H7 (cell line): Measurements from ENCODE around the gene TRIM67. TPM values are rescaled to one million over a fixed set of nuclear protein-coding genes. Genes with fewer than 3 reads are reported as not detected.

ENCODE experiments used
- DNase-seq: peaks from one replicate; pipeline ENCODE4 v3.0.0; 2012
- H3K27me3 ChIP-seq: 2 replicates; pipeline ENCODE4 v1.6.0; 2011; ENCODE audit warnings: mild to moderate bottlenecking, low read length; ENCODE audit not compliant: control insufficient read depth, insufficient read depth
- H3K36me3 ChIP-seq: replicated peaks from 2 replicates; pipeline ENCODE4 v1.5.1; 2011; ENCODE audit warnings: low read length; ENCODE audit not compliant: control insufficient read depth, insufficient read depth
- H3K4me3 ChIP-seq: 2 replicates; pipeline ENCODE4 v1.5.1; 2011; ENCODE audit warnings: low read depth, mild to moderate bottlenecking, control low read depth, low read length, moderate library complexity; ENCODE audit not compliant: insufficient read depth
- total RNA-seq: library from RNA; depleted of rRNA; stranded (reverse); fragments of >200 nt; shearing (Covaris generic); gene quantifications from 2 replicates; pipeline ENCODE4 v1.2.3, GENCODE V29; 2014

Gene TRIM67
- total RNA-seq, 1 experiment from 2014 or later, result not detected

DNA sequence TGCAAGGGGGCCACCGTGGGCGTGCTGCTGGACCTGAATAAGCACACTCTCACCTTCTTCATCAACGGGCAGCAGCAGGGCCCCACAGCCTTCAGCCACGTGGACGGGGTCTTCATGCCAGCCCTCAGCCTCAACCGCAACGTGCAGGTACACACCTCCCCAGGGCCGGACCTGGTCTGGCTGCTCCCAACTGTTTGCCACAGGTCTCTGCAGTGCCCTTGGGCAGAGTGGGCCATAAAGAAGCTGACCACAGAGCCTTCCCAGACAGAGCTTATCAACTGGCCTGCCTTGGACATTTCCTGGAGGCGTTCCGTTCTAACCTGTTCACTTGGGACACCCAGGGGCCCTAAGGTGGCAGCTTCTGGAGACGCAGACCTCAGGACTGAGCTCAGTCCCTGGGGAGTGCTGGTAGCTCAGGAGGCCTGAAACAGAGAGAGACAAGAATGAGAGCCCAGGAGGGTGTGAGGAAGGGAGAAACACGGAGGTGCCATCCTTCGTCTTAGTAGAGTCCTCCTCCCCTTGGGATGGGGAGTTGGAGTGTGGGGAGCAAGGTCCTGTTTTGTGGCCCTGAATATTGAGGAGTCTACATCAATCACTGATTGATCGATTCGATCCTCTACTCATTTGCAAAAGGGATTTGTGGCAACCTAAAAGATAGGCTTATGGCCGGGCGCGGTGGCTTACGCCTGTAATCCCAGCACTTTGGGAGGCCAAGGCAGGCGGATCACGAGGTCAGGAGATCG is 52.1 kb downstream of the TRIM67 start:
- H3K36me3 ChIP-seq, result no peaks in the 10 kb centered on the region
- peak; percentile 11 for DNase-seq
- H3K4me3 ChIP-seq, result no peak overlapping the region
- peaks cover 81% of the 10 kb centered on the region for H3K27me3 ChIP-seq

DNA sequence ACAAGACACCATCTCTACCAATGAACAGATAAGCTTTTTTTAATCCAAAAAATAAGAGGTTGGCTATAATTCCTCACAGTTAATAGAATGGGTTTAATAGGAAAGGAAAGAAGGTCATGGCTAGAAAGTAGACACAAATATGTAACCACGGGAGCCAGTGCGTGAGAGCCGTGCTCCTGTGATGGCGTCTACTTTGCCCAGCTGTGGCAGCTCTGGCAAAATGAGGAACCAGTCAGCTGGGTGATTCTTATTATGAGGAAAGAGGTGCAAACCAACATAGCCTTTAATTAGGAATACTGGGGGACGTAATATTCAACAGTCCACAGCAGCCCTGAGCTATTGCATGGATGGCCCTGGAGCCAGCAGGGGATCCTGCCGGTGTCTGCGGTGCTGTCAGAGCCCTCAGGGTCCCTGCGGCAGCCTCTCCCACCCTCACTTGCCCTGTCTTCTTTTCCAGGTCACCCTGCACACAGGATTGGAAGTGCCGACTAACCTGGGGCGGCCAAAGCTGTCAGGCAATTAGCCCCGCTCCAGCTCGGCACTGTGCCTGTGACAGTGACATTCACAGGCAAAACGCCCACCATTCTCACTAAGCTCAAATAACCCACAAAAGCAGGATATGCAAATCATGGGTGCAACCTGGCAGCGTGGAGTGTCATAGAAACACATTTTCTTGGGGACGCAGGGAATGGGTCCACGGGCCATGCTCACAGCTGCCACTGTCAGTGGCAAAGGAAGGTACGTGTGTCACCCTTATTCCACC is 53.2 kb downstream of the TRIM67 start:
- Histone ChIP-seq H3K4me3 (no peak overlapping the region), H3K27me3 (peaks cover 72% of the 10 kb centered on the region), H3K36me3 (no peaks in the 10 kb centered on the region)
- peak; percentile 38 for DNase-seq

GRCh38 chr1:231215681-231216385 is 54.0 kb downstream of the TRIM67 start:
- peak; percentile 30 for DNase-seq
- Histone ChIP-seq H3K36me3 (no peaks in the 10 kb centered on the region), H3K27me3 (peaks cover 67% of the 10 kb centered on the region), H3K4me3 (no peak overlapping the region)

GRCh38 chr1:231216498-231216897 is 54.6 kb downstream of the TRIM67 start:
- Histone ChIP-seq H3K36me3 (no peaks in the 10 kb centered on the region), H3K27me3 (peaks cover 62% of the 10 kb centered on the region), H3K4me3 (no peak overlapping the region)
- DNase-seq, result peak; percentile 69

GRCh38 chr1:231217056-231217455 is 55.2 kb downstream of the TRIM67 start:
- Histone ChIP-seq H3K27me3 (peaks cover 58% of the 10 kb centered on the region), H3K36me3 (no peaks in the 10 kb centered on the region), H3K4me3 (no peak overlapping the region)
- DNase-seq, result peak; percentile 29

GRCh38 chr1:231218078-231218477 is 56.2 kb downstream of the TRIM67 start:
- DNase-seq, result no peak
- H3K4me3 ChIP-seq, result no peak overlapping the region
- H3K36me3 ChIP-seq, result no peaks in the 10 kb centered on the region
- H3K27me3 ChIP-seq, result peaks cover 51% of the 10 kb centered on the region

DNA sequence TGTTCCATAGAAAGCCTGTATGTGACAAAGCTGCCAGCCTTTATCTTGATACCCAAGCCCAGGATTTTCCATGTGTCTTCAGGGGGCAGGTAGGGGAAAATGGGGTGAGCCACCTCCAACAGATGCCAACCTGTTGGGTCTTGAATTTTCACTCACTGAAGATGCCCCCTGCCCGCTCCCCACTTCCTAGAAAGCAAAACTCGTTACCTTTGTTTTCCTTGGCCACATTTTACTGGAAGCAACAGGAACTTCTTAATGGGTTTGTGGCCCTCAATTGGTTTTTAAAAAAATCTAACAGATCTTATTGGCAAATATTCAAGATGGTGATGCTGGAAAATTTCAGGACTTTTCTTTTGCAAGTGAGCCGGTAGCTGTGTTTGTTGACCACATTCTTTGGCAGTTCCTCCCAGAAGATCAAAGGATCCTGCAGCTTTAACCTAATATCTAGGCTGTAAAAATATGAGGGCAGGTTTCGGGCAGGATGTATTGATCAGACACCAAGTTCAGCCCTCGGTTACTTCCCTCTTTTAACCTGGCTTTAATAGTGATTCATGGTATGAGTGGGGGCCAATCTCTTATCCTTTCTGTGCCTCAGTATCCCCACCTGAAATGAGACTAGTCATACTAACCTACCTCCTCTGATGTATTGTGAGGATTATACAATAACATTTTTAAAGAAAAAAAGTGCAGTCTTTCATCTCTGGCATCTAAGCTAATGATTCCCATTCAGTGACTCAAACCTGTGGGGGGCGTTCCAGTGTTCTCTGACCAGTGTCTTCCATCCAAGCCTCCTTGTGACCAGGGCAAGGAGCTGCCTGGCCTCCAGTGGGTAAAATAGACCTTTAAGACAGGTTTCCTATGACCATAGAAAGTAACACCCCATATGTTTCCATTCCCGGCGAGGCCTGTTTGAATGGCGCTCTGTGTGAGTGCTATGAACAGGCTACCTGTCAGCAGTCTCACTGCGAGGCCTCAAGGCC is 57.9 kb downstream of the TRIM67 start:
- H3K4me3 ChIP-seq, result no peak overlapping the region
- DNase-seq, result no peak
- peaks cover 37% of the 10 kb centered on the region for H3K27me3 ChIP-seq
- no peaks in the 10 kb centered on the region for H3K36me3 ChIP-seq

DNA sequence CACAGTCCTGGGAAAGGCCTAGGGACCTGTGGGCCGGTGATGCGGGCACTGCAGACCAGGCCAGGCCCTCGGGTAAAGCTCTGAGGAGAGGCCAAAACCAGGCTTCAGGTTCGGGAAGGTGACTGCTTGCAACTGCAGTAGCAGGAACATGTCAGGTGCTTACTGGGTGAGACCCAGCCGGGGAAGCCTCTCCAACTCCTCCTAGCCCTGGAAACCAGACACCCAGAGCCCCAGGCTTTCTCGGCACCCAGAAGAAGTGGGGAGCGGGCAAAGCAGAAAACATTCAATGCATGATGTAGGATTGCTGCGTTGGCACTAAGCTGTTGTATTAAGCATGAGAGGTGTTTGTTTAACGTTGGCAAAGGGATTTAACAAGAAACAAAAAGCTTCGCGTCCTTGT is 58.9 kb downstream of the TRIM67 start:
- H3K27me3 ChIP-seq, result peaks cover 26% of the 10 kb centered on the region
- no peak overlapping the region for H3K4me3 ChIP-seq
- DNase-seq, result no peak

GRCh38 chr1:231226156-231226555 is 64.3 kb downstream of the TRIM67 start:
- DNase-seq, result no peak
- Histone ChIP-seq H3K36me3 (peaks cover 3% of the 10 kb centered on the region), H3K27me3 (no peaks in the 10 kb centered on the region), H3K4me3 (no peak overlapping the region)

More for the DNA sequence above, 58.9 kb downstream of the TRIM67 start:
- H3K36me3 ChIP-seq, result no peaks in the 10 kb centered on the region

DNA sequence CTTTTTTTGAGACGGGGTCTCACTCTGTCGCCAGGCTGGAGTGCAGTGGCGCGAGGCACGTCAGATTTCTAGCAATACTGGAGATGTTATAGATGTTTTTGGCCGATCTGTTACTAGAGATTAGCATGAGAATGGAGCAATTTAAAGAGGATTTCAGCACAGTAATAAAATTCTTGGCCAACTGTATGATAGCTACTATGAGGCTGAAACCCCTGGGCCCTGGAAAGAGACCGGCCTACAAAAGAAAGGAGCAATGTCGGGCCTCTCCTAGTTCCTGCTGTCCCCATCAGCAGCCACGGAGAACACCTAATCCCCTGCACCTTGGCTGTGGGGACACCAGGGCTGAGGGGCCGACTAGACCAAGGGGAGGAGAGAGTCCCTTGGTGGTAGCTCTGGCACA is 69.7 kb downstream of the TRIM67 start:
- no peaks in the 10 kb centered on the region; the same call in 1 of the 2 replicates for H3K36me3 ChIP-seq
- H3K4me3 ChIP-seq, result no peak overlapping the region
- H3K27me3 ChIP-seq, result no peaks in the 10 kb centered on the region
- no peak for DNase-seq

- no peak for DNase-seq
- H3K27me3 ChIP-seq, result no peaks in the 10 kb centered on the region
- no peaks in the 10 kb centered on the region; the same call in none of the 2 replicates for H3K36me3 ChIP-seq
- no peak overlapping the region for H3K4me3 ChIP-seq
Measured at GRCh38 chr1:231232870-231233734, 71.2 kb downstream of the TRIM67 start.

DNA sequence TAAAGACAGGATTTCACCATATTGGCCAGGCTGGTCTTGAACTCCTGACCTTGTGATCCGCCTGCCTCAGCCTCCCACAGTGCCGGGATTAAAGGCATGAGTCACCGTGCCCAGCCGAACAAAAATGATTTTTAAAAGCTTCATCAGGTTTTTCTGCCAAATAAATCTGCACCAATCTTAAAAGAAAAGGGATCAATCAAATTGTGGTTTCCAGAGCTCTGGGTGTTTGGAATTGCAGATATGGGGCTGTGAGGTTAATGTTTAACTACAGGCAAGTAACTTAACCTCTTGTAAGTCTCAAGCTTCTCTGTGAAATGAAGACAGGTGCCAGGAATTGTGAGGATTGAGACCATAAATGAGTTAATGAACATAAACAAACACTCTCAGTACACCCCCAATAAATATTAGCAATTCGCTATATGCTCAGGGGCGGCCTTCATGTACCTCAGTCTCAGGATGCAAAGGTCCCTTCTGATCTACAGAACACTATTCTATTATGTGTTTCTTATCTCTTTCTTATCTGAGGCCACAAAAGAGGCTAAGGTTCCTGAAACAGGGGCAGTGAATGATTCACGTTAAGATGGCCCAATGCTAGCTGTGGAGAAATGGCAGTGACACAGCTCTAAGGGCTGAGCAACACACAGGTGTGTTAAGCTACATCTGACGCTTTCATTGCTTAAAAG is 72.0 kb downstream of the TRIM67 start:
- Histone ChIP-seq H3K36me3 (no peaks in the 10 kb centered on the region; the same call in none of the 2 replicates), H3K4me3 (no peak overlapping the region), H3K27me3 (no peaks in the 10 kb centered on the region)
- no peak for DNase-seq

DNA sequence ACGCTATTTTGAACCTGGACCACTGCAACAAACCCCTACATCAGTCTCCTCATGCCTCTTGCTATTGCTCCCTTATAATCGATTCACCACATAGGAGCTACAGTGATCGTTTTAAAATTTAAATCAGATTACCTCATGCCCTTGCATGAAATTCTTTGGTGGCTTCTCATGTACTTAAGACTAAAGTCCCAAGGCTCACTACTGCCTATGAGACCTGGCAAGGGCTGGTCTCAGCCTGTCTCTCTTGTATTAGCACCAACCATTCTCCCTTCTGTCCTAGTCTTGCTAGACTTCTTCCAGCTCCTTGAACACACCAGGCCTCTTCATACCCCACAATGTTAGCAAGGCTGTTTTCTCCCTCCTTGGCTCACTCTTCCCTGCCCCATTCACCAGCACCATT is 72.6 kb downstream of the TRIM67 start:
- Histone ChIP-seq H3K4me3 (no peak overlapping the region), H3K36me3 (no peaks in the 10 kb centered on the region; the same call in none of the 2 replicates), H3K27me3 (no peaks in the 10 kb centered on the region)
- no peak for DNase-seq
